Activated T-cell treated with anti-CD3 and anti-CD28 coated beads for 24 hours (primary cell): Measurements from ENCODE around the gene NUDT9.
"Not testable (repeated sequence)": the region's sequence is repeated elsewhere in the genome, so short reads cannot be mapped to it uniquely, and the experiment has no call there.

Experiments used
- DNase-seq: peaks from one replicate; pipeline ENCODE4 v3.0.0-alpha.2; 2020; ENCODE audit warnings: low read depth

NUDT9 gene

GRCh38 chr4:87422104-87423052 lies at the start of gene NUDT9:
Gene NUDT9 (plus strand): TSS chr4:87422573. CDS start chr4:87422906, 333 bp downstream.
- peak; percentile 85 for DNase-seq

GRCh38 chr4:87375719-87376291 lies 46.6 kb upstream of the NUDT9 start:
- DNase-seq = no peak

GRCh38 chr4:87377816-87378215 lies 44.6 kb upstream of the NUDT9 start:
- no peak for DNase-seq

GRCh38 chr4:87382116-87382515 lies 40.3 kb upstream of the NUDT9 start:
- DNase-seq = no peak

GRCh38 chr4:87382931-87383330 lies 39.4 kb upstream of the NUDT9 start:
- DNase-seq = no peak

GRCh38 chr4:87384466-87385132 lies 37.8 kb upstream of the NUDT9 start:
- DNase-seq = not testable (repeated sequence)

GRCh38 chr4:87387237-87387636 lies 35.1 kb upstream of the NUDT9 start:
- DNase-seq = no peak

GRCh38 chr4:87388901-87389300 lies 33.5 kb upstream of the NUDT9 start:
- no peak for DNase-seq

GRCh38 chr4:87390055-87390454 lies 32.3 kb upstream of the NUDT9 start:
- not testable (repeated sequence) for DNase-seq

- DNase-seq = no peak
Observed at GRCh38 chr4:87390551-87390890, 31.9 kb upstream of the NUDT9 start.

GRCh38 chr4:87390891-87391575 lies 31.3 kb upstream of the NUDT9 start, which contains the start of gene HSD17B11:
Gene HSD17B11 (minus strand): TSS chr4:87391188. CDS start chr4:87391070, 118 bp downstream.
- DNase-seq = peak; percentile 72

GRCh38 chr4:87391576-87392054 lies 30.8 kb upstream of the NUDT9 start:
- DNase-seq = no peak

- no peak for DNase-seq
Observed at GRCh38 chr4:87392183-87392582, 30.2 kb upstream of the NUDT9 start.

GRCh38 chr4:87395073-87395472 lies 27.3 kb upstream of the NUDT9 start:
- not testable (repeated sequence) for DNase-seq

GRCh38 chr4:87395851-87396250 lies 26.5 kb upstream of the NUDT9 start:
- not testable (repeated sequence) for DNase-seq

GRCh38 chr4:87399148-87399547 lies 23.2 kb upstream of the NUDT9 start:
- no peak for DNase-seq

GRCh38 chr4:87399954-87400353 lies 22.4 kb upstream of the NUDT9 start:
- DNase-seq = no peak

- not testable (repeated sequence) for DNase-seq
Observed at GRCh38 chr4:87403732-87404131, 18.6 kb upstream of the NUDT9 start.

- no peak for DNase-seq
Observed at GRCh38 chr4:87405211-87405820, 17.1 kb upstream of the NUDT9 start.

- no peak for DNase-seq
Observed at GRCh38 chr4:87406462-87406861, 15.9 kb upstream of the NUDT9 start.

- not testable (repeated sequence) for DNase-seq
Observed at GRCh38 chr4:87406902-87407301, 15.5 kb upstream of the NUDT9 start.
